Chondrocyte (in vitro differentiated cells): ENCODE results near the gene PPP2R5D. TPM values are rescaled to one million over a fixed set of nuclear protein-coding genes. Genes with fewer than 3 reads are reported as not detected.

Source experiments
- DNase-seq: peaks from one replicate; pipeline ENCODE4 v3.0.0; 2021; ENCODE audit warnings: mixed read lengths, low spot score
- H3K27ac Mint-ChIP-seq: one replicate; pipeline ENCODE4 v1.8.0; 2021; ENCODE audit warnings: mild to moderate bottlenecking, moderate library complexity, mixed read lengths; ENCODE audit not compliant: unreplicated experiment
- H3K27me3 Mint-ChIP-seq: 2 replicates; pipeline ENCODE4 v1.8.0; 2021; ENCODE audit warnings: low read depth, mixed read lengths
- H3K36me3 Mint-ChIP-seq: 2 replicates; pipeline ENCODE4 v1.8.0; 2021; ENCODE audit warnings: low read depth, mixed read lengths
- H3K4me1 Mint-ChIP-seq: 2 replicates; pipeline ENCODE4 v1.8.0; 2021; ENCODE audit warnings: low read depth, mild to moderate bottlenecking, mixed read lengths
- H3K4me3 Mint-ChIP-seq: one replicate; pipeline ENCODE4 v1.8.0; 2021; ENCODE audit warnings: mild to moderate bottlenecking, moderate library complexity, mixed read lengths; ENCODE audit not compliant: unreplicated experiment
- H3K9me3 Mint-ChIP-seq: 2 replicates; pipeline ENCODE4 v1.8.0; 2021; ENCODE audit warnings: low read depth, mixed read lengths
- long read RNA-seq: library from polyadenylated mRNA; stranded (forward); transcript quantifications from one replicate; pipeline ENCODE4 v2.0.0, GENCODE V29; 2021
- total RNA-seq: library from RNA; stranded (reverse); gene quantifications from 3 replicates; pipeline ENCODE4 v1.2.1, GENCODE V29; 2021
- TF ChIP-seq, protein P1 (sequence below): fragments of 200-600 bp; sonication (generic); IDR thresholded peaks from 2 replicates; pipeline ENCODE4 v1.5.0; 2021; ENCODE audit warnings: antibody characterized with exemption, mild to moderate bottlenecking, moderate library complexity

PPP2R5D gene
- 34.0 to 40.4 TPM (median 39.3 TPM) in 3 replicates for total RNA-seq
- long read RNA-seq, transcript PPP2R5D-208 (16 exons, 3,044 nt), result major isoform, 12 of 26 reads
- long read RNA-seq, partial matches to known transcripts, result 13 of 26 reads
- long read RNA-seq, other reads (novel, unspliced or antisense), result 1 of 26 reads

DNA sequence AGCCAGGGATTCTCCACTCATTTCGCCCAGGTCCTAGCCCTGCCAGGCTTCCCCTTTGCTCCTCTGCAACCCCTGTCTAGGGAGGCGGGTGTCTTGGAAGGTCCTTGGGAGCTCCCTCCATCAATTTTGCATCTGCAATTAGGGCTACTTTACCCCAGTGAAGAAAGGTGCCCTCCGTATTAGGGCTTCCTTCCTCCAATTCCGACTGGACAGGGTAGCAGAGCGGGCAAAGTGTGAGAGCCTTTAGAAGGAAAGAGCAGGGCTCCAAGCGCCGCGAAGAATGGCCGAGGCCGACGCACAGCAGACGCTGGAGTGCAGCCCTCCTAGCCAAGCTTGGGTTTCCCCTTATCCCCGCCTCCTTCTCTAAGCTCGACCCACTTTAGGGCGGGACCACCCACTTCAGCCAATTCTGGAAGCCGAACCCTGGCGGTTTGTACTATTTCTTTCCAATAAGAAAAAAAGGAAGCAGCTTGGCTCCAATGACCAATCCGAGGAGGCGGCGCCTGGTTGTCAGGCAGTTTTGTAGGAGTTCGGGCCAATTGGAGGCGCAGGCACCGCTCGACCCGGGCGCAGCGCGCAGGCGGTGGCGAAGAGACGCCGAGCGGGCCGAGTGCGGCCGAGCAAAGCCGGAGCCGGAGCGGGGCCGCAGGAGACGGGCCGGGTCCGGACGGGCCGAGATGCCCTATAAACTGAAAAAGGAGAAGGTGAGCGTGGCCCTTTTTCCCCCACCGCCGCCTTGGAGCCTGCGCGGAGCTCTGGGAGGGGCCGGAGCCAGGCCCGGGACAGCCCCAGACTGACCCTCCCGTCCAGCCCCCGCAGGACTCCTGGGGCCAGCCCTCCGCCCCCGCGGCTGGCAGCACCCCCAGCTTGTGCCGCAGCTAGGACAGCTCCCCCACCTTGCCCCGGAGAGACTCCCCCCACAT is at the start of gene PPP2R5D:
Gene PPP2R5D, plus strand, starts transcription at position 570 of the 923 bp plus-strand sequence. Its CDS starts 108 bp downstream, at position 678.
- no peaks in the 10 kb centered on the region for H3K27me3 Mint-ChIP-seq
- peak within 1 kb of the TSS; percentile 89 for H3K27ac Mint-ChIP-seq
- TF ChIP-seq, protein P1, sequence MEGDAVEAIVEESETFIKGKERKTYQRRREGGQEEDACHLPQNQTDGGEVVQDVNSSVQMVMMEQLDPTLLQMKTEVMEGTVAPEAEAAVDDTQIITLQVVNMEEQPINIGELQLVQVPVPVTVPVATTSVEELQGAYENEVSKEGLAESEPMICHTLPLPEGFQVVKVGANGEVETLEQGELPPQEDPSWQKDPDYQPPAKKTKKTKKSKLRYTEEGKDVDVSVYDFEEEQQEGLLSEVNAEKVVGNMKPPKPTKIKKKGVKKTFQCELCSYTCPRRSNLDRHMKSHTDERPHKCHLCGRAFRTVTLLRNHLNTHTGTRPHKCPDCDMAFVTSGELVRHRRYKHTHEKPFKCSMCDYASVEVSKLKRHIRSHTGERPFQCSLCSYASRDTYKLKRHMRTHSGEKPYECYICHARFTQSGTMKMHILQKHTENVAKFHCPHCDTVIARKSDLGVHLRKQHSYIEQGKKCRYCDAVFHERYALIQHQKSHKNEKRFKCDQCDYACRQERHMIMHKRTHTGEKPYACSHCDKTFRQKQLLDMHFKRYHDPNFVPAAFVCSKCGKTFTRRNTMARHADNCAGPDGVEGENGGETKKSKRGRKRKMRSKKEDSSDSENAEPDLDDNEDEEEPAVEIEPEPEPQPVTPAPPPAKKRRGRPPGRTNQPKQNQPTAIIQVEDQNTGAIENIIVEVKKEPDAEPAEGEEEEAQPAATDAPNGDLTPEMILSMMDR, result peak; percentile 13
- H3K4me1 Mint-ChIP-seq, result peaks cover 54% of the 10 kb centered on the region
- DNase-seq, result peak; percentile 97
- peak within 1 kb of the TSS; percentile 86 for H3K4me3 Mint-ChIP-seq
- H3K9me3 Mint-ChIP-seq, result no peaks in the 10 kb centered on the region
- H3K36me3 Mint-ChIP-seq, result peaks cover 2% of the 10 kb centered on the region

DNA sequence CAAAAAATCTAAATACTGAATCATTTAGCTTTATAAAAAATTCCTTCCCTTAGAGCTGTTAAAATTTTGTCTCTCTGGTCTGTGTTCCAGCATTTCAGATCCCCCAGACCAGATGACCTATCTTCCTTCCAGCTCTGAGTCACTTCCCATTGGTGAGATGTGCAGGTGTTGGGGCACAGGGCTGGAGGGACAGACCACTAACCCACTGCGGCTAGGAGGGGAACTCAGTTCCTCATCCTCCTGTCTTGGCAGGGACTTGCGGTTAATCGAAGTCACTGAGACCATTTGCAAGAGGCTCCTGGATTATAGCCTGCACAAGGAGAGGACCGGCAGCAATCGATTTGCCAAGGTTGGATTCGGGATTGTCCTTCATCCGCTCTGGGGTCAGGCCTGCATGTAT is 49.0 kb upstream of the PPP2R5D start:
- Mint-ChIP-seq H3K27me3 (no peaks in the 10 kb centered on the region), H3K4me1 (peaks cover 17% of the 10 kb centered on the region), H3K36me3 (peaks cover 15% of the 10 kb centered on the region), H3K4me3 (no peak overlapping the region), H3K27ac (no peak overlapping the region), H3K9me3 (no peaks in the 10 kb centered on the region)
- no peak for DNase-seq
- TF ChIP-seq, protein P1, result no peak

DNA sequence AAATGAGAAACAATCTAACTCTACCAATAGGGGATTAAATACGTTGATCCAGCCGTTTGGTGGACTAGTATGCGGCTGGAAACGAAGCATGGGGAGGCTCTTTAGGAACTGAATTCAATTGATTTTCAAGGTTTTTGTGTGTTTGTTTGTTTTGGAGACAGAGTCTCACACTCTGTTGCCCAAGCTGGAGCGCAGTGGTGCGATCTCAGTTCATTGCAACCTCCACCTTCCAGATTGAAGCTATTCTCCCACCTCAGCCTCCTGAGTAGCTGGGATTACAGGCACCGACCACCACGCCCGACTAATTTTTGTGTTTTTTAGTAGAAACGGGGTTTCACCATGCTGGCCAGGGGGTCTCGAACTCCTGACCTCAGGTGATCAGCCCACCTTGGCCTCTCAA is 48.0 kb upstream of the PPP2R5D start:
- peaks cover 15% of the 10 kb centered on the region for H3K36me3 Mint-ChIP-seq
- no peaks in the 10 kb centered on the region for H3K9me3 Mint-ChIP-seq
- TF ChIP-seq, protein P1, result no peak
- H3K27ac Mint-ChIP-seq, result no peak overlapping the region
- no peaks in the 10 kb centered on the region for H3K27me3 Mint-ChIP-seq
- H3K4me3 Mint-ChIP-seq, result no peak overlapping the region
- no peak for DNase-seq
- H3K4me1 Mint-ChIP-seq, result peaks cover 8% of the 10 kb centered on the region

DNA sequence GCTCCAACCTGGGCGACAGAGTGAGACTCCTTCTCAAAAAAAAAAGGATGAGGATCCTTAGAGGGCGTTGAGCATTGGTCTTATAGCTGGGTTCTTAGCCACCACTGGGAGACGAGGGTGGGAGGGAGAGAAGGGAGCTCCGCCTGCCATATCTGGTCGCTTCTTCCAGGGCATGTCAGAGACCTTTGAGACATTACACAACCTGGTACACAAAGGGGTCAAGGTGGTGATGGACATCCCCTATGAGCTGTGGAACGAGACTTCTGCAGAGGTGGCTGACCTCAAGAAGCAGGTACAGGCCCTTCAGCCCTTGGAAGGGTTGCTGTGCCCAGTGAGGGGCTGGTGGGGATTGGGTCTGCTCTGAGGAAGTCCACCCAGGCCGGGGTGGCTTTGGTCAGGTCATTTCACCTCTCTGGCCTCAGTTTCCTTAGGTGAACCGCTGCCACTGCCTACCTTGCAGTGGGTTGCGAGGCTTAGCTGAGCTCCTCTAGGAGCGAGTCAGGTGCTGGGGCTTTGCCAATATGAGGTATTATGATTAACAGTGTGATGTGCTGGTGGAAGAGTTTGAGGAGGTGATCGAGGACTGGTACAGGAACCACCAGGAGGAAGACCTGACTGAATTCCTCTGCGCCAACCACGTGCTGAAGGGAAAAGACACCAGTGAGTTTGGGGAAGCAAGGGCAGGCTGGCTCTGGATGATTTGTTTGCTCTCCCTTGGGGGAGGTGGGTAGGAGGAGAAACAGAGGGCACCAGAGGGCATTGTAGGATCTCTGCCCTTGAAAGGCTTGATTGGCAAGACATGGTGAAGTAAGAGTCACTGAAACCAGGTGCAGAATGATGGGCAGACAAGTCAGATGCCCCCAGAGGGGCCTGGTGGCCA is 46.6 kb upstream of the PPP2R5D start:
- Mint-ChIP-seq H3K27me3 (no peaks in the 10 kb centered on the region), H3K36me3 (peaks cover 12% of the 10 kb centered on the region), H3K27ac (no peak overlapping the region), H3K9me3 (no peaks in the 10 kb centered on the region), H3K4me1 (no peaks in the 10 kb centered on the region), H3K4me3 (no peak overlapping the region)
- TF ChIP-seq, protein P1, result no peak
- no peak for DNase-seq

DNA sequence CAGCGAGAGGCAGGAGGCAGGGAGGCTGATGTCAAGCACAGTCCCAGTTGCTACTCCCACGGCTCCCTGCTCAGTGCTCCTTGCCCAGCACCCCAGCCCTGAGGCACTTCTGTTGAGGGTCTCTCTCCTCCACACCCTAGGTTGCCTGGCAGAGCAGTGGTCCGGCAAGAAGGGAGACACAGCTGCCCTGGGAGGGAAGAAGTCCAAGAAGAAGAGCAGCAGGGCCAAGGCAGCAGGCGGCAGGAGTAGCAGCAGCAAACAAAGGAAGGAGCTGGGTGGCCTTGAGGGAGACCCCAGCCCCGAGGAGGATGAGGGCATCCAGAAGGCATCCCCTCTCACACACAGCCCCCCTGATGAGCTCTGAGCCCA is 46.0 kb upstream of the PPP2R5D start:
- Mint-ChIP-seq H3K4me3 (no peak overlapping the region), H3K36me3 (peaks cover 14% of the 10 kb centered on the region), H3K27me3 (no peaks in the 10 kb centered on the region), H3K9me3 (no peaks in the 10 kb centered on the region), H3K27ac (no peak overlapping the region), H3K4me1 (no peaks in the 10 kb centered on the region)
- no peak for DNase-seq
- TF ChIP-seq, protein P1, result no peak
